ENCODE results near the gene ZNF860. TPM values are rescaled to one million over a fixed set of nuclear protein-coding genes. Genes with fewer than 3 reads are reported as not detected.

ZNF860 gene
- total RNA-seq = 0.14 and 0.16 TPM in 2 replicates

DNA sequence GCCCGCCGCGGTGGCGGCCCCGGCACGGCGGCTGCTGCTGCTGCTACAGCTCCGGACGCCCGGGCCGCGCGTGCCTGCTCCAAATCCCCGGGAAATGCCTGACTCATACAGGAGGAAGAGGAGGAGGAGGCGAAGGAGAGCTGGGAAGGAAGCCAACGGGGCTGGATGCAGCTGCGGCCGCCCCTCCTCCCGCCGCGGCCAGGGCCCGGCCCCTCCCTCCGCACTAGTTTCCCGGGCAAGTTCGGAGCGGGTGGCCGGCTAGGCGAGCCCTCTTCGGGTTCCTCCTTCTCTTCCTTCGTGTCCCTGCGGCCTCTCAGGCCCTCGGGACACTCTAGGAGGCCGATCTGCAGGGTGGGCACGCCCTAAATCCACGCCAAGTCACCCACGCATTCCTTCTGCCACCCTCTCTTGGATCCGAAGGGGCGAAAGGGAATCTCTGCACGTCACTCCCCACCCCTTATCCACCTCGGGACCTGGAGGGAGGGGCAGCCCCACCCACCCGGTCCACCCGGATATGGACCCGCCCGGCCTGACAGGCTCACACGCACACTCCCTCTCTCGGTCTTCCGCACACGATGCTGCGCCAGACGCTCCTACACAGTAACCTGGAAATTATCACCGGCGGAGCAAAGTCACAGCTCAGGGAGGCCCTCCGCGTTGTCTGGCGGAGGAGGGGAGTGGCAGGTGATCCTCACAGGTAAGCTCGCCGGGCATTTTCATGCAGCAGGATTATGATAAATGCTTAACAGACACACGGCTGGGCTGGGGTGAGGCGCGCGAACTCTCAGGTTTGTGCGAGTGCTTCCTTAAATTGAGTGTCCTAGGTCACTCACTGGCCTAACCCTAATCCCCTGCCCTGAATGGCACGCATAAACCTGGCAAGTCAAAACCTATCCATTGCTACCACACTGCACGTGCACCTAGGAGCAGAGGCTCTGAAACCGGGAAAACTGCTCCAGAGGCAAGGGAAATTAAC lies at the start of gene ZNF860, which contains the start of gene OSBPL10:
ZNF860 (plus strand) TSS at position 545 of the 976 bp plus-strand sequence. CDS start 7,330 bp downstream, outside the sequence.
OSBPL10 (minus strand) TSS at position 57 of the 976 bp plus-strand sequence. CDS start 83 bp downstream, outside the sequence.
- intact Hi-C loops (cut with micrococcal nuclease) = no loop called here

DNA sequence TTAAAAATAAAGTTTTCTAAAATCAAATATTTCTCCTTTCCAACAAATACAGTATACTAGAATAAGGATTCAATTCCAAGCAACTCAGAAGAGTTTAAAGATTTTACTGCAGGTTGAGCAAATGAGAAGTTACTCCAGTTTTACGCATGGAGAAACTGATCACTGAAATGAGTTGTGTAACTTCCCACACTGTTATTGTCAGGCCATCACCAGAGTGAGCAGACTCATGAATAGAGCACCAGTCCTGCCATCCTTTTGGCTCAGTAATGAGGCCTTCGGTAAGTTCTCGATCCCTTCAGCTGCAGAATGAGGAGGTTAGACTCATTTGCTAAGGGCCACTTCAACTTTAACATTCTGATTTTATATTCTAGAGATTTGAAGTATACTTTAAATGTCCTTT lies 48.6 kb upstream of the ZNF860 start:
- intact Hi-C loops (cut with micrococcal nuclease) = no loop called here

DNA sequence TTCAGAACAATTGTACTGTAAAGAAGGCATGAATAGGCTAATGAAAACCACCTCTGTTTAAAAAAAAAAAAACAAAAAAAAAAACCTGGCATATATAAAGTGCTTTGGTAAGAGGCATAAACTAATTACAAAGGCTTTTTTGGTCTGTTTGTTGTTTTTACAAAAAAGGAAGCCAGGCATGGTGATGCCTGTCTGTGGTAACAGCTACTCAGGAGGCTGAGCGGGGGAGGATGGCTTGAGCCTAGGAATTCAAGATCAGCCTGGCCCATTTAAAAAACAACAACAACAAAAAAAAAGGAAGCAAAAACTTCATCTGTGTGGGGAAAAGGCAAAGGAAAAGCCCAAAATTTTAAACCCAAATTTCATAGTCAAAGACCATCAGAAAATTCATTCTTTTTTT lies 47.5 kb upstream of the ZNF860 start:
- intact Hi-C loops (cut with micrococcal nuclease) = no loop called here

GRCh38 chr3:31934866-31935265 lies 46.7 kb upstream of the ZNF860 start:
- intact Hi-C loops (cut with micrococcal nuclease) = no loop called here

DNA sequence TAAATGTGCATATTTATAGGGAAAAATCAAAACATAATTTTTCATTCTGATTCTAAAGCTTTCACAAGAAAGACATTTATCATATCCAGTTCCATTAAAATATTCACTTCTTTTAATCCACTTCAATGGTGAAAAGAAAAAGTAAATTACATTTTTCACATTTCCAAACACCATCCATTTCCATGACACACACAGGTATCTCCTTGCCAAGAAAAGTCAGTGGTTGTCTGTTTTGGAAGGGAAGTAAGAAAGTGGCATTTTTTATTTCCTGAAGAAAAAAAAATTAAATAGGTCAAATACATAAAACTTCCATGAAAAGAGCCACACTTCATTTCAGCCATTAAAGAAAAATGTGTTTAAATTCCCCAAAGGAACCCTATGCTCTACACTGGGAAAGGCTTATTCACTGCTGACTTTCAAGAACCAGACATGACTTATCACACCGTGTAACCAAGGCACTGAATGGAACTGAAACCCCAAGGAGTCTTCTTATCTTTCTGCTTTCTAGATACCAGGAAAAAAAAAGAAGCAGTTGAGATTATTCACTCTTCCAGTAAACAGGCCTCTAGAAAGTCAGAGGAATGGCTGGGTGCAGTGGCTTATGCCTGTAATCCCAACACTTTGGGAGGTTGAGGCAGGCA lies 45.0 kb upstream of the ZNF860 start:
- intact Hi-C loops (cut with micrococcal nuclease) = no loop called here

DNA sequence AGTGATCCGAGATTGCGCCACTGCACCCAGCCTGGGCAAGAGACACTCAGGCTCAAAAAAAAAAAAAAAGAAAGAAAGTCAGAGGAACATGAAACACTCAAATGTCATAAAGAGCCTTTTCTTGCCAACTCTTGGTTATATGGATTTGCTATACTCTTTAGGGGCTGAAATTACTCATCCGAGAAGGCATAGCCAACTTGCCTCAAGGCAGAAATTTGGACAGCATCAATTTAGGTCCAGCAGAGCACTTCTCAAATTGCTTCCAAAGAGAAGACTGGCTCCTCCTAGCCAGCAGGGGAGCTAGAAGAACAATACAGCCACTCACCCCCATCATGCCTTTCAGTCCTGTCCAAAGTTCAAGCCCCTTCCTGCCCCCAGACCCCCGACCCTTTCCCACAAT lies 44.3 kb upstream of the ZNF860 start:
- intact Hi-C loops (cut with micrococcal nuclease) = no loop called here

DNA sequence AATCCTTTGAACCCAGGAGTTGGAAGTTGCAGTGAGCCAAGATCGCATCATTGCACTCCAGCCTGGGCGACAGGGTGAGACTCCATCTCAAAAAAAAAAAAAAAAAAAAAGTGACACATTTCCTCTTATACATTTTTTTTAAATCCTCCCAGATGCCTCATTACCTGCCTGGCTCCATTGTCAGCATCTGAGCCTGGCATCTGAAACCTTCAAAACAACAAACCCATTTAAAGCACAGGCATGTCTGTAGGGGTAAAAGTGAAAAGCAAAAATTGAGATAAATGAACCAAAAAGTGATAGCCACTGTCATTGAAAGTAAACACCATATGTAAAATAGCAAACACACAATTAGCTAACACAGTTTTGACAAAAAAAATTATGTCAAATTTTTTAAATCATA lies 39.1 kb upstream of the ZNF860 start:
- intact Hi-C loops (cut with micrococcal nuclease) = no loop called here

GRCh38 chr3:31943041-31943440 lies 38.5 kb upstream of the ZNF860 start:
- intact Hi-C loops (cut with micrococcal nuclease) = no loop called here

- intact Hi-C loops (cut with micrococcal nuclease) = no loop called here
Observed at GRCh38 chr3:31945738-31946052, 35.9 kb upstream of the ZNF860 start.

GRCh38 chr3:31946484-31947081 lies 35.0 kb upstream of the ZNF860 start:
- intact Hi-C loops (cut with micrococcal nuclease) = no loop called here

GRCh38 chr3:31947162-31947561 lies 34.4 kb upstream of the ZNF860 start:
- intact Hi-C loops (cut with micrococcal nuclease) = no loop called here

GRCh38 chr3:31947671-31948091 lies 33.9 kb upstream of the ZNF860 start:
- intact Hi-C loops (cut with micrococcal nuclease) = no loop called here

DNA sequence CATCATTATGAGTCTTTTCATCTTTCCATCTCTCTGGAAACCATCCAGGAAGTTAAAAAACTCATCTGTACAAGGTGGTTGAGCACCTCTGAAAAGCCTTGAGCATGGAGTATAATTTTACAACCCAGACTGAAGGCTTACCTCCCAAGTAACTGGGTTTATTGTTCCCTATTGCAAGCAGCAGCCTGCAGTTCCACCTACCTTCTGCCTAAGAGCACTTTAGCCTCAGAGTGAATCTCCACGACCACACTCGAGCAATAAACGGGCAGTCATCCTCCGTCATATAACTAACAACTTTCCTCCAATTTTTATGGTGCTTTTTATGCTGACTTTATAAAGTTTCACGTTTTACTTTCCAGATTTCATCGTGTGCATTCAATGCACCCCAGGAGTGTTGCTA lies 33.3 kb upstream of the ZNF860 start:
- intact Hi-C loops (cut with micrococcal nuclease) = no loop called here

- intact Hi-C loops (cut with micrococcal nuclease) = no loop called here
Observed at GRCh38 chr3:31952205-31952604, 29.3 kb upstream of the ZNF860 start.

DNA sequence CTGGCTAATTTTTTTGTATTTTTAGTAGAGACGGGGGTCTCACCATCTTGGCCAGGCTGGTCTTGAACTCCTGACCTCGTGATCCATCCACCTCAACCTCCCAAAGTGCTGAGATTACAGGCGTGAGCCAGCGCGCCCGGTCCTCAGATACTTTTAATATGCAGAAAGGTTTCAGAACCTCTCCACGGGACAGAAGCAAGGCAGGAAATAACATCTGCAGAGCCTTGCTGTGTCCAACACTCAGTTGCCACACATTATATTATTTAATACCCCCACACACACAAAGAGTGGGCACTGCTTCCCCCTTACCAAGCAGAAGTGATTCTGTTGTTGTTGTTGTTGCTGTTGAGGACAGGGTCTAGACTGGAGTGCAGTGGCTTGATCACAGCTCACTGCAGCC lies 28.5 kb upstream of the ZNF860 start:
- intact Hi-C loops (cut with micrococcal nuclease) = no loop called here

GRCh38 chr3:31953636-31954035 lies 27.9 kb upstream of the ZNF860 start:
- intact Hi-C loops (cut with micrococcal nuclease) = no loop called here

DNA sequence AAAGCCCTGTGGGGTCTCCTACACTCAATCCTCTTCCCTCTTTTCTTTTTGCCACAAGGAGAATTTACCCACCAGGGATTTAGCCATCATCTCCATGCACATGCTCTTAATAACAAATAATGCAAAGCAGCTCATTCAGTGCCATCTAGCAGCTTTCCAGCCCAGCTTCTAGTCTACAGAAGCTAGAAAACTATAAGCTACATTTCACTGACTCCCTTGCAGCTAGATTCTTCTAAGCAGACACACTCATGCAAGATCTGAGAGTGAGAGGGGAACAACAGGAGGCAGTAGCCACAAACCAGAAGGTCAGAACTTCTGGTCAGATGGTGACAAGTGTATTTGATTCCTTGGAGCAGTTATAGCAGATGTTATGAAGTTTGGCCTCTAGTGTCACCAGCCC lies 26.0 kb upstream of the ZNF860 start:
- intact Hi-C loops (cut with micrococcal nuclease) = no loop called here

- intact Hi-C loops (cut with micrococcal nuclease) = no loop called here
Observed at GRCh38 chr3:31957106-31957505, 24.4 kb upstream of the ZNF860 start.

GRCh38 chr3:31958701-31959152 lies 22.8 kb upstream of the ZNF860 start:
- intact Hi-C loops (cut with micrococcal nuclease) = no loop called here

DNA sequence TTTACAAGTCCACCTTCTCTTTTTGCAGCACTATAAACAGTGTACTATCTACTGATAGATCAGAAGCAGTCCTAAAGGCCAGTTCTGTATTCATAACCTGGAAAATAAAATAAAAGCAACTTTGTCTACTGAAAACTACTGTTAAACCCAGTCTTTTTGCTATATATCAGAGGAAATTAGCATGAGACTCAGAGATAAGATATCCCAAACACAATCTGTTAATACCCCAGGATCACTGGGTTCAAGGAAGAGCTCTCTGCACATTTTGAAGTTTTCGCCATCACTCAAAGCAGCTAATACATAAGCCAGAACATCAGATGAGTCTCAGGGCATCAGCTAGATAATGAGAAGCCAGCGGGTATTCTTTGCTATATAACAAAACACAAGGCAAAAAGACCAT lies 22.3 kb upstream of the ZNF860 start:
- intact Hi-C loops (cut with micrococcal nuclease) = no loop called here

- intact Hi-C loops (cut with micrococcal nuclease) = no loop called here
Observed at GRCh38 chr3:31959951-31960792, 21.4 kb upstream of the ZNF860 start.

Data from T-helper 2 cell treated with Interferon-gamma antibody and Interleukin-4, amounts not matched to agents 100 ng/mL and 5 ng/mL, for 36 hours (primary cell).